GM23248 (cell line): ENCODE measurements around the gene WAPL. TPM values are rescaled to one million over a fixed set of nuclear protein-coding genes. Genes with fewer than 3 reads are reported as not detected.

Experiments used
- DNase-seq: peaks from one replicate; pipeline ENCODE4 v3.0.0-alpha.2; 2015
- H2AFZ ChIP-seq: fragments of 200-600 bp; sonication (generic); 2 replicates; pipeline ENCODE4 v1.6.1; 2016; ENCODE audit warnings: antibody characterized with exemption
- H3F3A ChIP-seq: fragments of 200-600 bp; sonication (generic); 2 replicates; pipeline ENCODE4 v1.6.1; 2016; ENCODE audit warnings: mild to moderate bottlenecking, antibody characterized with exemption, mixed run types; ENCODE audit not compliant: insufficient read depth
- H3K27ac ChIP-seq: fragments of 200-600 bp; sonication (generic); 2 replicates; pipeline ENCODE4 v1.5.1; 2016; ENCODE audit warnings: mild to moderate bottlenecking
- H3K27me3 ChIP-seq: fragments of 200-600 bp; sonication (generic); replicated peaks from 2 replicates; pipeline ENCODE4 v1.6.1; 2016; ENCODE audit warnings: mild to moderate bottlenecking; ENCODE audit not compliant: insufficient read depth
- H3K36me3 ChIP-seq: fragments of 200-600 bp; sonication (generic); 2 replicates; pipeline ENCODE4 v1.6.1; 2016; ENCODE audit warnings: low read depth, mild to moderate bottlenecking
- H3K4me1 ChIP-seq: fragments of 200-600 bp; sonication (generic); 2 replicates; pipeline ENCODE4 v1.6.1; 2016; ENCODE audit warnings: mild to moderate bottlenecking; ENCODE audit not compliant: insufficient read depth
- H3K4me2 ChIP-seq: fragments of 200-600 bp; sonication (generic); one replicate; pipeline ENCODE4 v1.6.1; 2016; ENCODE audit warnings: mild to moderate bottlenecking; ENCODE audit not compliant: unreplicated experiment
- H3K4me3 ChIP-seq: fragments of 200-600 bp; sonication (generic); 2 replicates; pipeline ENCODE4 v1.5.1; 2016; ENCODE audit warnings: mild to moderate bottlenecking
- H3K79me2 ChIP-seq: fragments of 200-600 bp; sonication (generic); 2 replicates; pipeline ENCODE4 v1.6.1; 2016; ENCODE audit warnings: mild to moderate bottlenecking; ENCODE audit not compliant: insufficient read depth
- H3K9ac ChIP-seq: fragments of 200-600 bp; sonication (generic); 2 replicates; pipeline ENCODE4 v1.6.1; 2016; ENCODE audit warnings: mild to moderate bottlenecking
- H3K9me2 ChIP-seq: fragments of 200-600 bp; sonication (generic); 2 replicates; pipeline ENCODE4 v1.6.1; 2016; ENCODE audit warnings: mixed run types, mild to moderate bottlenecking, moderate library complexity; ENCODE audit not compliant: insufficient read depth
- H3K9me3 ChIP-seq: fragments of 200-600 bp; sonication (generic); one replicate; pipeline ENCODE4 v1.6.1; 2017; ENCODE audit warnings: low read depth
- H4K20me1 ChIP-seq: fragments of 200-600 bp; sonication (generic); 2 replicates; pipeline ENCODE4 v1.6.0; 2016; ENCODE audit not compliant: insufficient read depth
- EZH2 ChIP-seq: fragments of 200-600 bp; sonication (generic); IDR thresholded peaks from 2 replicates; pipeline ENCODE4 v1.6.1; 2018; ENCODE audit warnings: antibody characterized with exemption, mild to moderate bottlenecking; ENCODE audit not compliant: insufficient read depth, poor library complexity, severe bottlenecking
- EZH2phosphoT487 ChIP-seq: fragments of 200-600 bp; sonication (generic); IDR thresholded peaks from 2 replicates; pipeline ENCODE4 v1.6.1; 2018; ENCODE audit warnings: antibody characterized with exemption, moderate library complexity, mild to moderate bottlenecking, low read depth; ENCODE audit not compliant: insufficient read depth
- WGBS, 2 experiments: methylation state at CpG; one replicate each; pipeline ENCODE4 v1.1.6; 2015 to 2017; ENCODE audit warnings: low lambda C conversion rate in 2 of 2, low coverage in 1 of 2; ENCODE audit errors: missing lambda C conversion rate in 2 of 2; 5-methylcytosine and 5-hydroxymethylcytosine counted together
- in situ Hi-C: fragments of 300-500 bp; cut with MboI; formaldehyde crosslinking; loops from 2 replicates; pipeline ENCODE4 v1.15.0; 2020
- polyA plus RNA-seq: library from polyadenylated mRNA; unstranded; fragments of >200 nt; fragmentation: Nextera tagmentation; extraction: Ambion mirVana; gene quantifications from 2 replicates; pipeline ENCODE4 v1.2.1, GENCODE V29; 2016
- total RNA-seq: library from RNA; depleted of rRNA; stranded (reverse); fragments of >200 nt; shearing (Covaris generic); gene quantifications from 2 replicates; pipeline ENCODE4 v1.2.3, GENCODE V29; 2014

Gene WAPL
- total and polyA plus RNA-seq, 2 experiments from 2014 or later = 17.1 to 28.3 TPM

DNA sequence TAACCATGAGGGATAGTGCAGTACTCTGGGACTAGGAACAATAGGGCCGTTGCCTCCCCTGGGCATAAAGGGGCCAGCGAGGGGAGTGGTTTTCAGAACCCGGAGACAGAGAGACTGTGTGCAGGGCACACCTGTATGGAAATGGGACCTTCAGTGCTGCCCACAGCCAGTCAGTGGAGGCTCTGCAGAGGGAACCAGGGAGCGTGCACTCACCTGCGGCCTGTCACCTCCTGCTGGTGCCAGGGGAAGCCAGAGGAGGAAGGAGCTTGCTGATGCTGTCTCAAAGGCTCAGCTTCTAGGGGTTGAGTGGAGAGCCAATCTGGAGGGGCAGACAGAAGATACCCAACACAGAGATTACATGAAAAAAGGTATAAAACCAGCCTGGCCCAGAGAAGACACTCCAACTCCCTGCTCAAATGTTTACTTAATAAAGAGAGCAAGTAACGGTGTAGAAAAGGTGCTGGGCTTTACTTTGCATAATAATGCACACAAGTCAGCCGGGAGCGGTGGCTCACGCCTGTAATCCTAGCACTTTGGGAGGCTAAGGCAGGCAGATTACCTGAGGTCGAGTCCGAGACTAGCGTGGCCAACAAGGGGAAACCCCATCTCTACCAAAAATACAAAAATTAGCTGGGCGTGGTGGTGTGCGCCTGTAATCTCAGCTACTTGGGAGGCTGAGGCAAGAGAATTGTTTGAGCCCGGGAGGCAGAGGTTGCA is 35.5 kb upstream of the WAPL start:
- Histone ChIP-seq H3K79me2 (no peaks in the 10 kb centered on the region), H4K20me1 (no peaks in the 10 kb centered on the region), H3K27me3 (no peaks in the 10 kb centered on the region), H2AFZ (no peak overlapping the region), H3K9ac (no peak overlapping the region), H3K9me2 (no peaks in the 10 kb centered on the region), H3F3A (no peaks in the 10 kb centered on the region), H3K4me2 (no peak overlapping the region), H3K4me1 (no peaks in the 10 kb centered on the region), H3K9me3 (no peaks in the 10 kb centered on the region), H3K36me3 (no peaks in the 10 kb centered on the region), H3K4me3 (no peak overlapping the region), H3K27ac (no peak overlapping the region)
- in situ Hi-C loops = no loop called here
- 68 to 74% methylated on average over 15 of the region's 15 CpGs for WGBS, 2 experiments
- TF ChIP-seq EZH2 = no peak
- TF ChIP-seq EZH2phosphoT487 = no peak
- no peak for DNase-seq

- TF ChIP-seq EZH2phosphoT487 = no peak
- no peak for TF ChIP-seq EZH2
- Histone ChIP-seq H3K9ac (no peak overlapping the region), H3K27ac (no peak overlapping the region), H3K79me2 (no peaks in the 10 kb centered on the region), H3K4me2 (no peak overlapping the region), H3K36me3 (no peaks in the 10 kb centered on the region), H3K4me1 (no peaks in the 10 kb centered on the region), H3K4me3 (no peak overlapping the region), H3K9me3 (no peaks in the 10 kb centered on the region), H3K9me2 (no peaks in the 10 kb centered on the region), H3F3A (no peaks in the 10 kb centered on the region), H2AFZ (no peak overlapping the region), H4K20me1 (no peaks in the 10 kb centered on the region), H3K27me3 (no peaks in the 10 kb centered on the region)
- DNase-seq = no peak
- in situ Hi-C loops = no loop called here
- WGBS, 2 experiments = 43 to 48% methylated on average over 3 of the region's 3 CpGs
Measured at GRCh38 chr10:86556532-86556931, 34.9 kb upstream of the WAPL start.

DNA sequence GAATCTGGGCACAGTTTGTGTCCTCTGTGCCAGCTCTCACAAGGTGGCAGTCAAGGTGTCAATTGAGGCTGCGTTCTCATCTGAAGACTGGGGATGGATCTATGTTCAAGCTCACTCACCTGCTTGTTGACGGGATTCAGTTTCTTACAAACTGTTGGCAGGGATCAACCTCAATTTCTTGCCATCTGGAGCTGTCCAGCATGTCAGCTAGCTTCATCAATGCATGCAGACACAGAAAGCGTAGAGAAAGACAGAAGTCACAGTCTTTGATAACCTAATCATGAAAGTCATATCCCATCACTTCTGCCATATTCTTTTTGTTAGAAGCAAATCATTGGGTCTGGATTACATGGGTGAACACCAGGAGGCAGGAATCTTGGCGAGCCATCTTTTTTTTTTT is 32.0 kb upstream of the WAPL start:
- H3K9me2 ChIP-seq = no peaks in the 10 kb centered on the region
- in situ Hi-C loops = no loop called here
- no peaks in the 10 kb centered on the region for H3K36me3 ChIP-seq
- H3K4me2 ChIP-seq = no peak overlapping the region
- no peak for DNase-seq
- H2AFZ ChIP-seq = no peak overlapping the region
- no peak overlapping the region for H3K4me3 ChIP-seq
- no peak for TF ChIP-seq EZH2phosphoT487
- TF ChIP-seq EZH2 = no peak
- no peaks in the 10 kb centered on the region for H3K27me3 ChIP-seq
- H3F3A ChIP-seq = no peaks in the 10 kb centered on the region
- no peaks in the 10 kb centered on the region for H4K20me1 ChIP-seq
- H3K79me2 ChIP-seq = no peaks in the 10 kb centered on the region
- no peak overlapping the region for H3K9ac ChIP-seq
- no peak overlapping the region for H3K27ac ChIP-seq
- H3K9me3 ChIP-seq = no peaks in the 10 kb centered on the region
- WGBS, 2 experiments = 84 to 86% methylated on average over 4 of the region's 4 CpGs
- no peaks in the 10 kb centered on the region for H3K4me1 ChIP-seq

GRCh38 chr10:86553213-86553612 is 31.6 kb upstream of the WAPL start:
- Histone ChIP-seq H3K79me2 (no peaks in the 10 kb centered on the region), H3F3A (no peaks in the 10 kb centered on the region), H3K9me2 (no peaks in the 10 kb centered on the region), H2AFZ (no peak overlapping the region), H3K4me1 (no peaks in the 10 kb centered on the region), H4K20me1 (no peaks in the 10 kb centered on the region), H3K27me3 (no peaks in the 10 kb centered on the region), H3K4me3 (no peak overlapping the region), H3K36me3 (no peaks in the 10 kb centered on the region), H3K9ac (no peak overlapping the region), H3K27ac (no peak overlapping the region), H3K4me2 (no peak overlapping the region), H3K9me3 (no peaks in the 10 kb centered on the region)
- WGBS, 2 experiments = 70 to 71% methylated on average over 5 of the region's 5 CpGs
- TF ChIP-seq EZH2phosphoT487 (no peak), EZH2 (no peak)
- in situ Hi-C loops = no loop called here
- DNase-seq = no peak
